ENCODE measurements around the gene RNASE7.

The RNASE7 gene

DNA sequence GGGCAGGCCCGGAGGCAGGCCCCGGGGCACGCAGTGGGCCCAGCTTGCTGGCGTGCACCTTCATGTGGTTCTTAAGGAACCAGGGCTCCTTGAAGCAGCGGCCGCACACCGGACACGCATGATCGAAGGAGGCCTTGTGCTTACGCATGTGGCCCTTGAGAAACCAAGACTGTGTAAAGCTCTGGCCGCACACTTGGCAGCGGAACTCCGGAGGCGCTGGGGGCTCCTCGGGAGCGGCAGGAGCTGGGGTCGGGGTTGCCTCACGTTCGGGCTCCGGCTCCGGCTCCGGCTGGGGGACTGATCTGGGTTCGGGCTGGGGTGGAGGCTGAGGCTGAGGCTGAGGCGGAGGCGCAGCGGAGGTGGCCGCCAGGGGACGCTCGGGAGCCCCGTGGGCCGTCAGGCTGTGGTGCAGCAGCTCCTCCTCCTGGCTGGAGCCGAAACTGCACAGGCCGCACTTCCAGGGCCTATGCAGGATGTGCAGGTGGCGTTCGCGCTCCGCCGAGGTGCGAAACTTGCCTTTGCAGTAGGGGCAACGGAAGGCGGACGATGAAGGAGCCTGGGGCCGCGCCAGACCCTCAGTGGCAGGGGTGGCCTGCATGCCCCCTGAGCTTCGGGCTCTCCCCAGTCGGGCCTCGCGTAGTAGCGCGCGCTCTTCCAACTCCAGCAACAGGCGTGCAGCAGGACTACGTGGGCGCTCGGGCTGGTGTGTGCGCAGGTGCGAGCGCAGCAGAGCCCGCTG is 50.3 kb downstream of the RNASE7 start:
- H3K4me1 ChIP-seq: peaks cover 32% of the 10 kb centered on the region
- no peak overlapping the region for H3K4me3 ChIP-seq (ENCODE audit: low read depth, low read length)
- peaks cover 33% of the 10 kb centered on the region for H3K36me3 ChIP-seq
- peak; percentile 87 for DNase-seq
- peak; percentile 100 for TF ChIP-seq CTCF (IDR thresholded peaks at IDR 0.05; ENCODE audit: low read depth, low read length)
- no peaks in the 10 kb centered on the region for H3K9me3 ChIP-seq
- no peaks in the 10 kb centered on the region for H3K27me3 ChIP-seq

GRCh38 chr14:21093018-21093417 is 50.9 kb downstream of the RNASE7 start:
- Histone ChIP-seq H3K4me3 (ENCODE audit: low read depth, low read length) (no peak overlapping the region), H3K27me3 (no peaks in the 10 kb centered on the region), H3K36me3 (peaks cover 31% of the 10 kb centered on the region), H3K4me1 (peaks cover 28% of the 10 kb centered on the region), H3K9me3 (no peaks in the 10 kb centered on the region)
- DNase-seq: no peak
- no peak for TF ChIP-seq CTCF (IDR thresholded peaks at IDR 0.05; ENCODE audit: low read depth, low read length)
